MM.1S (cell line): ENCODE data around the gene CDK11B.
"Not testable (repeated sequence)": the region's sequence is repeated elsewhere in the genome, so short reads cannot be mapped to it uniquely, and the experiment has no call there.

Experiments used
- DNase-seq: peaks from one replicate; pipeline ENCODE4 v3.0.0-alpha.2; 2015
- H2AFZ ChIP-seq: fragments of 300-600 bp; sonication (generic); 2 replicates; pipeline ENCODE4 v1.6.0; 2016; ENCODE audit warnings: antibody characterized with exemption, low read length
- H3F3A ChIP-seq: fragments of 300-600 bp; sonication (generic); 2 replicates; pipeline ENCODE4 v1.6.1; 2016; ENCODE audit warnings: mild to moderate bottlenecking, antibody characterized with exemption, low read length, moderate library complexity, mixed read lengths; ENCODE audit not compliant: insufficient read depth
- H3K27ac ChIP-seq: fragments of 300-600 bp; sonication (generic); 2 replicates; pipeline ENCODE4 v1.5.1; 2016; ENCODE audit warnings: mild to moderate bottlenecking, low read length
- H3K27me3 ChIP-seq: fragments of 300-600 bp; sonication (generic); replicated peaks from 2 replicates; pipeline ENCODE4 v1.6.0; 2016; ENCODE audit warnings: low read length; ENCODE audit not compliant: insufficient read depth
- H3K36me3 ChIP-seq: fragments of 300-600 bp; sonication (generic); replicated peaks from 2 replicates; pipeline ENCODE4 v1.6.1; 2016; ENCODE audit warnings: mild to moderate bottlenecking, low read length, mixed read lengths; ENCODE audit not compliant: insufficient read depth
- H3K4me1 ChIP-seq: fragments of 300-600 bp; sonication (generic); 2 replicates; pipeline ENCODE4 v1.6.1; 2016; ENCODE audit warnings: low read length, mixed read lengths
- H3K4me2 ChIP-seq: fragments of 300-600 bp; sonication (generic); 2 replicates; pipeline ENCODE4 v1.6.0; 2016; ENCODE audit warnings: low read depth, low read length
- H3K4me3 ChIP-seq: fragments of 300-600 bp; sonication (generic); 2 replicates; pipeline ENCODE4 v1.5.1; 2016; ENCODE audit warnings: low read length, mixed read lengths
- H3K79me2 ChIP-seq: fragments of 300-600 bp; sonication (generic); 2 replicates; pipeline ENCODE4 v1.6.1; 2016; ENCODE audit warnings: mixed run types, low read length, mixed read lengths
- H3K9ac ChIP-seq: fragments of 300-600 bp; sonication (generic); 2 replicates; pipeline ENCODE4 v1.6.1; 2016; ENCODE audit warnings: low read length, mixed read lengths
- H3K9me2 ChIP-seq: fragments of 300-600 bp; sonication (generic); replicated peaks from 2 replicates; pipeline ENCODE4 v1.6.1; 2016; ENCODE audit warnings: mild to moderate bottlenecking, low read length, mixed read lengths; ENCODE audit not compliant: insufficient read depth
- H3K9me3 ChIP-seq: fragments of 300-600 bp; sonication (generic); replicated peaks from 2 replicates; pipeline ENCODE4 v1.6.1; 2016; ENCODE audit warnings: mild to moderate bottlenecking, low read length, mixed read lengths; ENCODE audit not compliant: insufficient read depth
- H4K20me1 ChIP-seq: fragments of 300-600 bp; sonication (generic); 2 replicates; pipeline ENCODE4 v1.6.1; 2016; ENCODE audit warnings: mild to moderate bottlenecking, low read length, moderate library complexity, mixed read lengths; ENCODE audit not compliant: insufficient read depth
- CTCF ChIP-seq: fragments of 300-600 bp; sonication (generic); IDR thresholded peaks from 2 replicates; pipeline ENCODE4 v1.5.1; 2016; ENCODE audit warnings: antibody characterized with exemption, low read length, mixed read lengths
- EZH2 ChIP-seq: fragments of 300-600 bp; sonication (generic); optimal IDR thresholded peaks from 2 replicates; pipeline ENCODE3; 2017; ENCODE audit warnings: low read depth, mild to moderate bottlenecking, antibody characterized with exemption, low read length, mixed read lengths
- EZH2phosphoT487 ChIP-seq: fragments of 300-600 bp; sonication (generic); IDR thresholded peaks from 2 replicates; pipeline ENCODE4 v1.6.1; 2018; ENCODE audit warnings: antibody characterized with exemption, low read length

The CDK11B gene

GRCh38 chr1:1703796-1704195 lies 45.0 kb upstream of the CDK11B start:
- H3K79me2 ChIP-seq, result no peaks in the 10 kb centered on the region
- H3F3A ChIP-seq, result no peaks in the 10 kb centered on the region
- no peak overlapping the region for H3K27ac ChIP-seq
- no peak for TF ChIP-seq EZH2phosphoT487
- no peak for TF ChIP-seq EZH2
- TF ChIP-seq CTCF, result no peak
- no peak overlapping the region for H3K4me2 ChIP-seq
- H3K36me3 ChIP-seq, result no peaks in the 10 kb centered on the region
- no peaks in the 10 kb centered on the region for H3K9me3 ChIP-seq
- no peaks in the 10 kb centered on the region for H3K27me3 ChIP-seq
- no peak overlapping the region for H3K9ac ChIP-seq
- H3K4me3 ChIP-seq, result no peak overlapping the region
- no peaks in the 10 kb centered on the region for H3K9me2 ChIP-seq
- no peak overlapping the region for H2AFZ ChIP-seq
- H4K20me1 ChIP-seq, result no peaks in the 10 kb centered on the region
- no peaks in the 10 kb centered on the region for H3K4me1 ChIP-seq
- DNase-seq, result no peak

- H2AFZ ChIP-seq, H3K4me3 ChIP-seq, H3K4me1 ChIP-seq, H3K79me2 ChIP-seq, H3K9ac ChIP-seq, H3K36me3 ChIP-seq, DNase-seq, H3K27ac ChIP-seq, H3K4me2 ChIP-seq, H3K9me2 ChIP-seq, H3K9me3 ChIP-seq, H3K27me3 ChIP-seq, H3F3A ChIP-seq, H4K20me1 ChIP-seq: not testable (repeated sequence)
These were observed 43.7 kb upstream of the CDK11B start for GRCh38 chr1:1702506-1702905.

- not testable (repeated sequence) for H4K20me1 ChIP-seq, H3F3A ChIP-seq, H3K4me2 ChIP-seq, H3K9me3 ChIP-seq, H3K27me3 ChIP-seq, H3K9me2 ChIP-seq, H3K4me3 ChIP-seq, H3K27ac ChIP-seq, DNase-seq, H3K4me1 ChIP-seq, H2AFZ ChIP-seq, H3K9ac ChIP-seq, H3K36me3 ChIP-seq, H3K79me2 ChIP-seq
These were observed 41.8 kb upstream of the CDK11B start for GRCh38 chr1:1700557-1700956.

GRCh38 chr1:1700067-1700466 lies 41.3 kb upstream of the CDK11B start:
- H3K36me3 ChIP-seq, H3F3A ChIP-seq, DNase-seq, H2AFZ ChIP-seq, H3K4me2 ChIP-seq, H3K79me2 ChIP-seq, H3K27ac ChIP-seq, H3K9ac ChIP-seq, H3K27me3 ChIP-seq, H3K9me3 ChIP-seq, H3K9me2 ChIP-seq, H4K20me1 ChIP-seq, H3K4me1 ChIP-seq, H3K4me3 ChIP-seq: not testable (repeated sequence)

GRCh38 chr1:1699061-1699460 lies 40.3 kb upstream of the CDK11B start:
- H3K9me2 ChIP-seq, H3K4me3 ChIP-seq, H3K9me3 ChIP-seq, H3K79me2 ChIP-seq, H3K36me3 ChIP-seq, H3F3A ChIP-seq, H3K4me1 ChIP-seq, H3K27me3 ChIP-seq, H2AFZ ChIP-seq, H4K20me1 ChIP-seq, H3K27ac ChIP-seq, H3K4me2 ChIP-seq, DNase-seq, H3K9ac ChIP-seq: not testable (repeated sequence)

- H3K4me1 ChIP-seq, H3K79me2 ChIP-seq, H3F3A ChIP-seq, H3K9ac ChIP-seq, H3K36me3 ChIP-seq, H3K9me3 ChIP-seq, H3K27ac ChIP-seq, H3K4me3 ChIP-seq, H4K20me1 ChIP-seq, H2AFZ ChIP-seq, DNase-seq, H3K4me2 ChIP-seq, H3K9me2 ChIP-seq, H3K27me3 ChIP-seq: not testable (repeated sequence)
These were observed 38.8 kb upstream of the CDK11B start for GRCh38 chr1:1697358-1698183.

- not testable (repeated sequence) for H3K9me3 ChIP-seq, H3K9me2 ChIP-seq, H3K4me3 ChIP-seq, H4K20me1 ChIP-seq, H3K27ac ChIP-seq, H3K4me2 ChIP-seq, H3K4me1 ChIP-seq, H3K27me3 ChIP-seq, H2AFZ ChIP-seq, H3K79me2 ChIP-seq, H3K9ac ChIP-seq, H3K36me3 ChIP-seq, H3F3A ChIP-seq, DNase-seq
These were observed 37.9 kb upstream of the CDK11B start for GRCh38 chr1:1696431-1697357.
